Pericardium fibroblast (primary cell): ENCODE results near the gene SRMS. TPM values are rescaled to one million over a fixed set of nuclear protein-coding genes. Genes with fewer than 3 reads are reported as not detected.

ENCODE experiments used
- total RNA-seq: library from RNA; depleted of rRNA; stranded (reverse); fragments of >200 nt; gene quantifications from 2 replicates; pipeline ENCODE4 v1.2.3, GENCODE V29; 2015

The SRMS gene
- not detected in 2 replicates for total RNA-seq

GRCh38 chr20:63547725-63548480 is at the start of gene SRMS:
Gene SRMS (minus strand): TSS chr20:63547749. CDS start chr20:63547463, 286 bp downstream.

DNA sequence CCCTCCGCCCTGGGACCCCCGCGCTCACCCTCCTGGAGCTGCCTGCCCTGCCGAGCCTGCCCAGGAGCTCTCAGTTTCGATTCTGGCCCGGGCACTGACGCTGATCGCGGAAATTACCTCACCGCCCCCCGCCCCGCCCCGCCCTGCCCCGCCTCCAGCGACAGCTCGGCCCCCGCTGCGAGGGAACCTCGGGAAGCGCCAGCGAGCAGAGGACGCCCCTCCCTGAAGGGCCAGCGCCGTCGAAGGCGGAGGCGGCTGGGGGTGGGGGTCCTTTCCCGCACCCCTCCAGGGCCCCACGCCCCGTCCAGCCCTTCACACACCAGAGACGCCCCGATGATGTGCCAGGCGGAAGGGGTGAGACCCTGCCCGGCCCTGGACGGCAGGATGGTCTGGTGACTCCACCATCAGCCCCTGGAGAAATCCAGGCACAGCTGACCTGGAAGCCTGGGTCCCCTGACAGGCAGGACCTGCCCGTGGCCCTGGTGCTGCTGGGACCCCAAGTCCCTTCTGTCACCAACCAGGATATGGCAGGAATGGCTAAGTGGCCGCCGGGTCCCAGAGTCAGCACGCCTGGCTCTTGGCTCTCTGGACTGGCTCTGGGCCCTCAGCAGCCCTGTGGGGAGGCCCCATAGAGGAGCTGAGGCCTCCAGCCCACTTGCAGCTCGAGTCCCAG is 26.7 kb upstream of the SRMS start, which contains the start of gene HELZ2:
Gene HELZ2, minus strand, starts transcription at position 84 of the 673 bp plus-strand sequence. CDS start 1,854 bp downstream, outside the sequence.

DNA sequence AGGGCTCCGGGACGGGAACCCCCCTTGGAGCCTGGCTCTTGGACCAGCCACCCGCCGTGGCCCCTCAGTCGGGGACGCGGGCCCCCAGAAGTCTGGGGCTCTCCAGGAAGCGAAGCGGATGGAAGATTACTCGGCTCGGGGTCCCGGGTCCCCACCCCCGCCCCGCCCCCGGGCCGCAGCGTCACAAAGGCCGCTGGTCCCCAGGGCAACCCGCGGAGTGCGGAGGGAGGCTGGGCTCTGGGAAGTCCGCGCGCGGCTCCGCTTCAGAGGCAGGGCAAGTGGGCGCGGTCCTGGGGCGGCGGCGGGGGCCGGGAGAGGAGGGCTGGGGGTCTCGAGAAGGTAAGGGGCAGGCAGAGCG is 6.4 kb upstream of the SRMS start, which contains the start of gene FNDC11:
Gene FNDC11, plus strand, starts transcription at position 227 of the 358 bp plus-strand sequence. CDS start 1,505 bp downstream, outside the sequence.

DNA sequence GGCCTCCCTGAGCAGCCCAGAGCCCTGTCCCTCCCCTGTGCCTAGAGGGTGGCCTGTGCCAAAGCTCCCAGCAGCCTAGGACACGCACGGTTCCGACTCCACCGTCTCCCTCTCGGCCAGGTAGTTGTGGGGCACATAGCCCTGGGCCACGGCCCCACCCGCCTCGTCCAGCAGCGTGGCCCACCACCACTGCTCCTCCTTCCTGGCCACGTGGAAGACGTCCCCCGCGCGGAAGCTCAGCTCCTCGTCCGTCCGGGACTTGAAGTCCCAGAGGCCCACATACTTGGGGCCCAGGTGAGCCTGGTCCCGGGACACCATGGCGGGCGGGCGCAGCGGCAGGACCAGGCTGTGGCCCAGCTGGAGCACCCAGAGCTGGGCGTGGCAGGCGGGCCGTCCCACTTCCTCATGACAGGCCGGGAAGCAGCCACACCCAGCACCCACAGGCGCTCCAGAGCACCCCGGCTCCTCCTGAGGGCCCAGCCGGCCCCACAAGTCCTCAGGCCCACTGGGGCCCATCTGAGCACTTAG is 10.5 kb downstream of the SRMS start, which contains the start of gene PTK6:
Gene PTK6, minus strand, starts transcription at position 380 of the 528 bp plus-strand sequence. Its CDS starts 62 bp downstream, at position 318.

DNA sequence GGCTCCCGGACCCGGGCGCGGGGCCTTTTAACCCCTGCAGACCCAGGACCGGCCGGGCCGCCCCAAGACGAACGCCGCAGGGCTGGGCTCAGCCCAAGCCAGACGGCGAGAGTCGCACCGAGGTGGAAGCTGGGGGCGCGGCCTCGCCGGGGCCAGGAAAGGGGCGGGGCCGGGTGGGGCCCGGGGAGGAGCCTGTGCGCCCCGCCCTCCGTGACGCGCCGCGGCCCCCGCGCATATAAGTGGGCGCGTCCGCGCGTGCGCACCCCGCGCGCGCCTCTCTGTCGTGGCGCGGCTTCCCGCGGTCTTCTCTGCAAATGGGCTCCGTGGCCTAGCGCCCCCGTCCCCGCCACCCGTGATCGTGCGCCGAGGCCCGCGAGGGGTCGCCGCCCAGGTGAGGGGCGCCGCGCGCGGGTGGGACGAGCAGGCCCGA is 27.0 kb downstream of the SRMS start, which contains the start of gene PPDPF:
Gene PPDPF, plus strand, starts transcription at position 262 of the 430 bp plus-strand sequence. CDS start 544 bp downstream, outside the sequence.

DNA sequence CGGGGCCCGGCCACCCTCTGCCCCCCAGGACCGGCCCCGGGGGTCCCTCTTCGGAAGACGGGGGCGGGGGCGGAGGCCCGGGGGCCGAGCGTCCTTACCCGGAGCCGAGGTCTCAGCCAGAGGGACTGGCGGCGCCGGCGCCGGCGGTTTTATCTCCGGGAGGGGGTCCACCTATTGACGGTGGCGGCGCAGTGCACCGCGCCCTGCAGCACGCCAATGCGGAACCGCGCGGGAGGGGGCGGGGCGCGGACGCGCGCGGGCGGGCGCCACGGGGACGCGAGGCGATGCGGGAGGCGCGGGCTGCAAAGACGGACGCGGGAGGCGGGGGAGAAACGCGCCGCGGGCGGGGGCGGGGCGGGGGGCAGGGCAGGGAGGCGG is 48.6 kb downstream of the SRMS start, which contains the start of gene EEF1A2:
Gene EEF1A2, minus strand, starts transcription at position 124 of the 378 bp plus-strand sequence. CDS start 1,320 bp downstream, outside the sequence.

Other genes starting within 250 kb of the SRMS start
- not detected in 2 replicates for gene CHRNA4, start 186.4 kb downstream of the SRMS start, total RNA-seq
- not detected in 2 replicates for gene KCNQ2, start 75.1 kb downstream of the SRMS start, total RNA-seq
- 0.09 and 0.35 TPM in 2 replicates for gene EEF1A2, start 48.7 kb downstream of the SRMS start, total RNA-seq
- gene PPDPF, start 27.0 kb downstream of the SRMS start, total RNA-seq, result 250 and 270 TPM in 2 replicates
- not detected in 2 replicates for gene PTK6, start 10.4 kb downstream of the SRMS start, total RNA-seq
- gene FNDC11, start 6.4 kb upstream of the SRMS start, total RNA-seq, result 0.12 and 0.85 TPM in 2 replicates
- 22.2 and 40.4 TPM in 2 replicates for gene HELZ2, start 26.5 kb upstream of the SRMS start, total RNA-seq
- 8.2 and 8.6 TPM in 2 replicates for gene GMEB2, start 79.4 kb upstream of the SRMS start, total RNA-seq
- gene STMN3, start 105.7 kb upstream of the SRMS start, total RNA-seq, result 19.7 and 49.7 TPM in 2 replicates
- gene RTEL1, start 110.6 kb upstream of the SRMS start, total RNA-seq, result 7.2 and 7.3 TPM in 2 replicates
- gene TNFRSF6B, start 148.9 kb upstream of the SRMS start, total RNA-seq, result 2.6 and 9.3 TPM in 2 replicates
- gene ARFRP1, start 160.2 kb upstream of the SRMS start, total RNA-seq, result 25.8 and 31.4 TPM in 2 replicates
- 11.3 and 17.6 TPM in 2 replicates for gene ZGPAT, start 160.3 kb upstream of the SRMS start, total RNA-seq
- 4.4 and 8.5 TPM in 2 replicates for gene LIME1, start 188.9 kb upstream of the SRMS start, total RNA-seq
- 97.1 and 103 TPM in 2 replicates for gene SLC2A4RG, start 192.0 kb upstream of the SRMS start, total RNA-seq